HCT116 (cell line): Measurements from ENCODE around the gene CPS1. TPM values are rescaled to one million over a fixed set of nuclear protein-coding genes. Genes with fewer than 3 reads are reported as not detected.

ENCODE experiments used
- ATAC-seq: fragments of 200-7000 bp; cut with Tn5 transposase; 2 replicates; pipeline ENCODE4 v1.9.1; 2020; ENCODE audit warnings: mild to moderate bottlenecking, moderate library complexity
- BruUV-seq: library from RNA; stranded (reverse); fragments of 400-500 nt; replicated peaks from 2 replicates; lab custom pipeline; 2021; lab: Mats Ljungman, UMichigan
- CTCF ChIA-PET: fragments of 300-600 bp; sonication (Branson Sonifier 250); formaldehyde crosslinking; loops from one replicate; lab custom pipeline; 2021; ENCODE audit warnings: antibody characterized with exemption; lab: Charles Lee
- POLR2A ChIA-PET: fragments of 300-600, 350-600 bp; sonication (Branson Sonifier 250); formaldehyde crosslinking; loops from one replicate; lab custom pipeline; 2021; ENCODE audit warnings: antibody characterized with exemption; lab: Charles Lee
- RAD21 ChIA-PET, 2 experiments: fragments of 300-600 bp; sonication (Branson Sonifier 250); formaldehyde crosslinking; loops; one replicate each; lab custom pipeline; 2023; ENCODE audit warnings: low total read pairs in 2 of 2; ENCODE audit not compliant: uncharacterized antibody in 2 of 2, unreplicated experiment in 2 of 2, low non-redundant PET in 1 of 2; lab: Charles Lee
- DNase-seq: peaks from one replicate; pipeline ENCODE4 v3.0.0-alpha.2; 2010; ENCODE audit warnings: low read depth, low spot score
- H2AFZ ChIP-seq: fragments of 200-600 bp; shearing (Covaris generic), sonication (generic); 2 replicates; pipeline ENCODE4 v1.6.1; 2017; ENCODE audit warnings: low read depth, mixed run types, mixed read lengths, antibody characterized with exemption, low read length; ENCODE audit not compliant: poor library complexity, severe bottlenecking
- H3K27ac ChIP-seq: 2 replicates; pipeline ENCODE4 v1.5.1; 2012; ENCODE audit warnings: low read depth, low read length
- H3K27me3 ChIP-seq: fragments of 200-600 bp; sonication (generic); 2 replicates; pipeline ENCODE4 v1.6.1; 2016; ENCODE audit warnings: mixed run types, low read length, mixed read lengths; ENCODE audit not compliant: insufficient read depth
- H3K36me3 ChIP-seq, 2 experiments: fragments of 200-500 bp in 1 of 2; fragments of 200-600 bp in 1 of 2; sonication (Bioruptor generic) in 1 of 2; sonication (generic) in 1 of 2; 2 replicates each; pipeline versions ENCODE4 v1.5.1 to v1.6.1; 2014 to 2016; ENCODE audit warnings: low read length in 2 of 2, inconsistent platforms in 1 of 2, mixed read lengths in 1 of 2, mixed run types in 1 of 2; ENCODE audit not compliant: insufficient read depth in 2 of 2, control insufficient read depth in 1 of 2
- H3K4me1 ChIP-seq, 2 experiments: fragments of 200-600 bp in 1 of 2; sonication (generic) in 1 of 2; 2 replicates each; pipeline versions ENCODE4 v1.5.1 to v1.6.1; 2012 to 2017; ENCODE audit warnings: low read length in 2 of 2, inconsistent platforms in 1 of 2, mild to moderate bottlenecking in 1 of 2, mixed read lengths in 1 of 2, mixed run types in 1 of 2, moderate library complexity in 1 of 2; ENCODE audit not compliant: insufficient read depth in 2 of 2, control insufficient read depth in 1 of 2
- H3K4me2 ChIP-seq: fragments of 200-600 bp; sonication (generic); 2 replicates; pipeline ENCODE4 v1.6.1; 2017; ENCODE audit warnings: mixed run types, low read length, mixed read lengths
- H3K4me3 ChIP-seq, 2 experiments: fragments of 200-600 bp in 1 of 2; sonication (generic) in 1 of 2; replicated peaks in 1 of 2; 2 replicates each; pipeline ENCODE4 v1.5.1; 2011 to 2016; ENCODE audit warnings: low read length in 2 of 2, control low read depth in 1 of 2, low read depth in 1 of 2, mild to moderate bottlenecking in 1 of 2, mixed read lengths in 1 of 2, mixed run types in 1 of 2
- H3K79me2 ChIP-seq: fragments of 200-600 bp; sonication (generic); 2 replicates; pipeline ENCODE4 v1.6.1; 2017; ENCODE audit warnings: mild to moderate bottlenecking, mixed run types, low read length, moderate library complexity, mixed read lengths; ENCODE audit not compliant: insufficient read depth
- H3K9ac ChIP-seq: fragments of 200-600 bp; sonication (generic); 2 replicates; pipeline ENCODE4 v1.6.1; 2016; ENCODE audit warnings: low read length, mixed read lengths
- H3K9me2 ChIP-seq: fragments of 200-600 bp; sonication (generic), shearing (Covaris generic); 2 replicates; pipeline ENCODE4 v1.6.1; 2017; ENCODE audit warnings: mixed run types, mild to moderate bottlenecking, moderate library complexity; ENCODE audit not compliant: insufficient read depth
- H3K9me3 ChIP-seq, 2 experiments: fragments of 200-500 bp in 1 of 2; fragments of 200-600 bp in 1 of 2; sonication (Bioruptor generic) in 1 of 2; sonication (generic) in 1 of 2; 2 replicates each; pipeline ENCODE4 v1.6.1; 2014 to 2017; ENCODE audit warnings: low read length in 2 of 2, mixed read lengths in 2 of 2, inconsistent platforms in 1 of 2, low read depth in 1 of 2, mild to moderate bottlenecking in 1 of 2, mixed run types in 1 of 2, moderate library complexity in 1 of 2; ENCODE audit not compliant: control insufficient read depth in 1 of 2, insufficient read depth in 1 of 2
- H4K20me1 ChIP-seq: fragments of 200-600 bp; sonication (generic), shearing (Covaris generic); 2 replicates; pipeline ENCODE4 v1.6.1; 2017; ENCODE audit warnings: mixed run types, mild to moderate bottlenecking, moderate library complexity; ENCODE audit not compliant: insufficient read depth
- ATF3 ChIP-seq: IDR thresholded peaks from 2 replicates; pipeline ENCODE4 v1.6.1; 2012
- CBX3 ChIP-seq: IDR thresholded peaks from 2 replicates; pipeline ENCODE4 v1.6.1; 2012; ENCODE audit warnings: low read depth
- CEBPB ChIP-seq: IDR thresholded peaks from 2 replicates; pipeline ENCODE4 v1.6.1; 2012; ENCODE audit warnings: low read depth
- EGR1 ChIP-seq: IDR thresholded peaks from 2 replicates; pipeline ENCODE4 v1.6.1; 2012; ENCODE audit warnings: low read depth
- ELF1 ChIP-seq: IDR thresholded peaks from 2 replicates; pipeline ENCODE4 v1.6.1; 2012; ENCODE audit warnings: low read depth, borderline replicate concordance
- EZH2 ChIP-seq: fragments of 200-600 bp; sonication (generic); IDR thresholded peaks from 2 replicates; pipeline ENCODE4 v1.6.1; 2017; ENCODE audit warnings: antibody characterized with exemption, mixed run types
- EZH2phosphoT487 ChIP-seq: fragments of 200-600 bp; IDR thresholded peaks from 2 replicates; pipeline ENCODE4 v1.6.1; 2018; ENCODE audit warnings: antibody characterized with exemption, borderline replicate concordance
- FOSL1 ChIP-seq: IDR thresholded peaks from 2 replicates; pipeline ENCODE4 v1.6.1; 2012; ENCODE audit warnings: low read depth
- JUND ChIP-seq: IDR thresholded peaks from 2 replicates; pipeline ENCODE4 v1.6.1; 2012
- MAX ChIP-seq: IDR thresholded peaks from 2 replicates; pipeline ENCODE4 v1.6.1; 2012
- POLR2AphosphoS5 ChIP-seq: IDR thresholded peaks from 2 replicates; pipeline ENCODE4 v1.6.1; 2011; ENCODE audit warnings: mild to moderate bottlenecking, low read depth, low read length, moderate library complexity
- SIN3A ChIP-seq: IDR thresholded peaks from 2 replicates; pipeline ENCODE4 v1.6.1; 2012; ENCODE audit warnings: low read depth
- SP1 ChIP-seq: IDR thresholded peaks from 2 replicates; pipeline ENCODE4 v1.6.1; 2012; ENCODE audit warnings: low read depth
- SRF ChIP-seq: IDR thresholded peaks from 2 replicates; pipeline ENCODE4 v1.6.1; 2012; ENCODE audit warnings: low read depth
- TCF7L2 ChIP-seq: IDR thresholded peaks from 2 replicates; pipeline ENCODE4 v1.7.0; 2011; ENCODE audit warnings: borderline replicate concordance, inconsistent platforms; ENCODE audit not compliant: insufficient read depth, insufficient read length; ENCODE audit errors: extremely low read depth
- YY1 ChIP-seq: IDR thresholded peaks from 2 replicates; pipeline ENCODE4 v1.6.1; 2011; ENCODE audit warnings: low read length, low read depth, moderate library complexity, mild to moderate bottlenecking; ENCODE audit not compliant: insufficient replicate concordance; ENCODE audit errors: extremely low read depth
- ZBTB33 ChIP-seq: IDR thresholded peaks from 2 replicates; pipeline ENCODE4 v1.6.1; 2011; ENCODE audit warnings: mild to moderate bottlenecking, low read length, moderate library complexity; ENCODE audit not compliant: insufficient replicate concordance; ENCODE audit errors: extremely low read depth
- ZFX ChIP-seq: fragments of 450-650 bp; IDR thresholded peaks from 2 replicates; pipeline ENCODE4 v1.6.1; 2017
- intact Hi-C: fragments of 100-400 bp; cut with micrococcal nuclease; formaldehyde crosslinking; loops from 2 replicates; pipeline ENCODE4 v1.10.0; 2022
- total RNA-seq: library from RNA; stranded (reverse); gene quantifications from one replicate; pipeline ENCODE4 v1.2.1, GENCODE V29; 2021; ENCODE audit not compliant: unreplicated experiment

Gene CPS1
- total RNA-seq, 1 experiment from 2014 or later = 37.5 TPM

- Histone ChIP-seq H3K9ac (peak overlapping the region; percentile 24; the same call in 1 of the 2 replicates), H3K27me3 (no peaks in the 10 kb centered on the region), H3K4me1 (peaks cover 5 to 13% of the 10 kb centered on the region in 2 experiments; a peak in 3 of 4 replicates), H3K36me3 (no peaks in the 10 kb centered on the region), H4K20me1 (no peaks in the 10 kb centered on the region), H3K4me2 (peak overlapping the region; percentile 70), H2AFZ (no peak overlapping the region), H3K27ac (no peak overlapping the region), H3K9me2 (0 out of 2 replicates have a peak, but pooled peaks cover 4% of the 10 kb centered on the region), H3K4me3 (peak overlapping the region in 1 of 2 experiments; percentile 28; a peak in 2 of 4 replicates), H3K9me3 (no peaks in the 10 kb centered on the region), H3K79me2 (no peaks in the 10 kb centered on the region)
- RAD21 ChIA-PET = no interaction called here
- CTCF ChIA-PET = no interaction called here
- intact Hi-C loops = no loop called here
- BruUV-seq = no TSS peak
- POLR2A ChIA-PET = no interaction called here
- peak; percentile 47 for DNase-seq
- no peak for TF ChIP-seq ATF3
- 0 out of 2 replicates have a peak, but pooled peaks have one; percentile 31 for TF ChIP-seq MAX
- no peak for TF ChIP-seq ELF1
- peak; percentile 82 for TF ChIP-seq CBX3
- 0 out of 2 replicates have a peak, but pooled peaks have one; percentile 27 for TF ChIP-seq SIN3A
- no peak for TF ChIP-seq EZH2phosphoT487
- peak; percentile 71 for TF ChIP-seq SP1
- TF ChIP-seq ZFX = no peak
- TF ChIP-seq JUND = peak; percentile 66
- TF ChIP-seq FOSL1 = peak; percentile 75
- ATAC-seq = peak; percentile 63
These were observed 28.4 kb downstream of the CPS1 start for GRCh38 chr2:210584834-210585233.

GRCh38 chr2:210586381-210586780 is 30.0 kb downstream of the CPS1 start:
- CTCF ChIA-PET = no interaction called here

More at GRCh38 chr2:210586381-210586780, 30.0 kb downstream of the CPS1 start:
- H3K4me3 ChIP-seq = no peak overlapping the region
- H3K27ac ChIP-seq = no peak overlapping the region
- intact Hi-C loops = no loop called here
- H4K20me1 ChIP-seq = no peaks in the 10 kb centered on the region
- H3K9me2 ChIP-seq = 0 out of 2 replicates have a peak, but pooled peaks cover 4% of the 10 kb centered on the region
- POLR2A ChIA-PET = no interaction called here
- no peak for TF ChIP-seq CBX3
- no peak for TF ChIP-seq POLR2AphosphoS5
- no peak for TF ChIP-seq ZFX
- TF ChIP-seq SRF = no peak
- no peak for TF ChIP-seq TCF7L2
- TF ChIP-seq YY1 = no peak
- TF ChIP-seq CEBPB = no peak
- no peak for TF ChIP-seq EGR1
- TF ChIP-seq EZH2 = no peak
- TF ChIP-seq ATF3 = no peak
- no peak for TF ChIP-seq ZBTB33
- no peak for TF ChIP-seq SIN3A
- H3K4me1 ChIP-seq = peaks cover 5 to 13% of the 10 kb centered on the region in 2 experiments; a peak in 3 of 4 replicates
- no peak for DNase-seq
- no TSS peak for BruUV-seq
- H3K27me3 ChIP-seq = no peaks in the 10 kb centered on the region
- no peak overlapping the region for H3K4me2 ChIP-seq
- RAD21 ChIA-PET = no interaction called here
- no peak overlapping the region for H3K9ac ChIP-seq
- no peak overlapping the region for H2AFZ ChIP-seq
- no peaks in the 10 kb centered on the region for H3K79me2 ChIP-seq
- no peaks in the 10 kb centered on the region for H3K36me3 ChIP-seq
- ATAC-seq = no peak
- H3K9me3 ChIP-seq = no peaks in the 10 kb centered on the region
